MM.1S (cell line): ENCODE data around the gene THRB.

ENCODE experiments used
- DNase-seq: peaks from one replicate; pipeline ENCODE4 v3.0.0-alpha.2; 2015
- H2AFZ ChIP-seq: fragments of 300-600 bp; sonication (generic); 2 replicates; pipeline ENCODE4 v1.6.0; 2016; ENCODE audit warnings: antibody characterized with exemption, low read length
- H3F3A ChIP-seq: fragments of 300-600 bp; sonication (generic); 2 replicates; pipeline ENCODE4 v1.6.1; 2016; ENCODE audit warnings: mild to moderate bottlenecking, antibody characterized with exemption, low read length, moderate library complexity, mixed read lengths; ENCODE audit not compliant: insufficient read depth
- H3K27ac ChIP-seq: fragments of 300-600 bp; sonication (generic); 2 replicates; pipeline ENCODE4 v1.5.1; 2016; ENCODE audit warnings: mild to moderate bottlenecking, low read length
- H3K27me3 ChIP-seq: fragments of 300-600 bp; sonication (generic); replicated peaks from 2 replicates; pipeline ENCODE4 v1.6.0; 2016; ENCODE audit warnings: low read length; ENCODE audit not compliant: insufficient read depth
- H3K36me3 ChIP-seq: fragments of 300-600 bp; sonication (generic); replicated peaks from 2 replicates; pipeline ENCODE4 v1.6.1; 2016; ENCODE audit warnings: mild to moderate bottlenecking, low read length, mixed read lengths; ENCODE audit not compliant: insufficient read depth
- H3K4me1 ChIP-seq: fragments of 300-600 bp; sonication (generic); 2 replicates; pipeline ENCODE4 v1.6.1; 2016; ENCODE audit warnings: low read length, mixed read lengths
- H3K4me2 ChIP-seq: fragments of 300-600 bp; sonication (generic); 2 replicates; pipeline ENCODE4 v1.6.0; 2016; ENCODE audit warnings: low read depth, low read length
- H3K4me3 ChIP-seq: fragments of 300-600 bp; sonication (generic); 2 replicates; pipeline ENCODE4 v1.5.1; 2016; ENCODE audit warnings: low read length, mixed read lengths
- H3K79me2 ChIP-seq: fragments of 300-600 bp; sonication (generic); 2 replicates; pipeline ENCODE4 v1.6.1; 2016; ENCODE audit warnings: mixed run types, low read length, mixed read lengths
- H3K9ac ChIP-seq: fragments of 300-600 bp; sonication (generic); 2 replicates; pipeline ENCODE4 v1.6.1; 2016; ENCODE audit warnings: low read length, mixed read lengths
- H3K9me2 ChIP-seq: fragments of 300-600 bp; sonication (generic); replicated peaks from 2 replicates; pipeline ENCODE4 v1.6.1; 2016; ENCODE audit warnings: mild to moderate bottlenecking, low read length, mixed read lengths; ENCODE audit not compliant: insufficient read depth
- H3K9me3 ChIP-seq: fragments of 300-600 bp; sonication (generic); replicated peaks from 2 replicates; pipeline ENCODE4 v1.6.1; 2016; ENCODE audit warnings: mild to moderate bottlenecking, low read length, mixed read lengths; ENCODE audit not compliant: insufficient read depth
- H4K20me1 ChIP-seq: fragments of 300-600 bp; sonication (generic); 2 replicates; pipeline ENCODE4 v1.6.1; 2016; ENCODE audit warnings: mild to moderate bottlenecking, low read length, moderate library complexity, mixed read lengths; ENCODE audit not compliant: insufficient read depth
- EZH2 ChIP-seq: fragments of 300-600 bp; sonication (generic); optimal IDR thresholded peaks from 2 replicates; pipeline ENCODE3; 2017; ENCODE audit warnings: low read depth, mild to moderate bottlenecking, antibody characterized with exemption, low read length, mixed read lengths
- EZH2phosphoT487 ChIP-seq: fragments of 300-600 bp; sonication (generic); IDR thresholded peaks from 2 replicates; pipeline ENCODE4 v1.6.1; 2018; ENCODE audit warnings: antibody characterized with exemption, low read length
- TF ChIP-seq, protein P1 (sequence below): fragments of 300-600 bp; sonication (generic); IDR thresholded peaks from 2 replicates; pipeline ENCODE4 v1.5.1; 2016; ENCODE audit warnings: antibody characterized with exemption, low read length, mixed read lengths

Gene THRB

DNA sequence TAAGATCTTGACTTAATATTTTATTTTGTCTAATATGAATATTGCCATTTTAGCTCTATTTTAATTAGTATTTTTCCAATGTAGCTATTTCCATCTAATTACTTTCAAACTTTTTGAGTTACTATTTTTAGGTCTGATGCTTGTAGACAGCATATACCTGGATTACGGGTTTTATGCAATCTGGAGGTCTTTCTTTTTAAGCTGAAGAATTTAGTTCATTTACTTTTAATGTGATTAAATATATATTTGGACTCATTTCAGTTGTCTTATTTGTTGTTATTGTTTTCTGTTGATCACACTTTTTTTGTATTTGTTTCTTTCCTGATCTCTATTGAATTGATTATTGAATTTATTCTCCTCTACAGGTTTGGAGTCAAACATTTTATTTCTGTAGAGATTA lies 30.3 kb downstream of the THRB start:
- Histone ChIP-seq H3K9me3 (no peaks in the 10 kb centered on the region), H2AFZ (no peak overlapping the region), H3K79me2 (no peaks in the 10 kb centered on the region), H3K4me2 (no peak overlapping the region), H3K27ac (no peak overlapping the region), H3F3A (no peaks in the 10 kb centered on the region), H3K36me3 (no peaks in the 10 kb centered on the region), H3K27me3 (no peaks in the 10 kb centered on the region), H3K4me1 (no peaks in the 10 kb centered on the region), H4K20me1 (no peaks in the 10 kb centered on the region), H3K9ac (no peak overlapping the region), H3K4me3 (no peak overlapping the region), H3K9me2 (no peaks in the 10 kb centered on the region)
- no peak for DNase-seq
- TF ChIP-seq EZH2 (no peak), EZH2phosphoT487 (no peak)
- TF ChIP-seq, protein P1, sequence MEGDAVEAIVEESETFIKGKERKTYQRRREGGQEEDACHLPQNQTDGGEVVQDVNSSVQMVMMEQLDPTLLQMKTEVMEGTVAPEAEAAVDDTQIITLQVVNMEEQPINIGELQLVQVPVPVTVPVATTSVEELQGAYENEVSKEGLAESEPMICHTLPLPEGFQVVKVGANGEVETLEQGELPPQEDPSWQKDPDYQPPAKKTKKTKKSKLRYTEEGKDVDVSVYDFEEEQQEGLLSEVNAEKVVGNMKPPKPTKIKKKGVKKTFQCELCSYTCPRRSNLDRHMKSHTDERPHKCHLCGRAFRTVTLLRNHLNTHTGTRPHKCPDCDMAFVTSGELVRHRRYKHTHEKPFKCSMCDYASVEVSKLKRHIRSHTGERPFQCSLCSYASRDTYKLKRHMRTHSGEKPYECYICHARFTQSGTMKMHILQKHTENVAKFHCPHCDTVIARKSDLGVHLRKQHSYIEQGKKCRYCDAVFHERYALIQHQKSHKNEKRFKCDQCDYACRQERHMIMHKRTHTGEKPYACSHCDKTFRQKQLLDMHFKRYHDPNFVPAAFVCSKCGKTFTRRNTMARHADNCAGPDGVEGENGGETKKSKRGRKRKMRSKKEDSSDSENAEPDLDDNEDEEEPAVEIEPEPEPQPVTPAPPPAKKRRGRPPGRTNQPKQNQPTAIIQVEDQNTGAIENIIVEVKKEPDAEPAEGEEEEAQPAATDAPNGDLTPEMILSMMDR: no peak

DNA sequence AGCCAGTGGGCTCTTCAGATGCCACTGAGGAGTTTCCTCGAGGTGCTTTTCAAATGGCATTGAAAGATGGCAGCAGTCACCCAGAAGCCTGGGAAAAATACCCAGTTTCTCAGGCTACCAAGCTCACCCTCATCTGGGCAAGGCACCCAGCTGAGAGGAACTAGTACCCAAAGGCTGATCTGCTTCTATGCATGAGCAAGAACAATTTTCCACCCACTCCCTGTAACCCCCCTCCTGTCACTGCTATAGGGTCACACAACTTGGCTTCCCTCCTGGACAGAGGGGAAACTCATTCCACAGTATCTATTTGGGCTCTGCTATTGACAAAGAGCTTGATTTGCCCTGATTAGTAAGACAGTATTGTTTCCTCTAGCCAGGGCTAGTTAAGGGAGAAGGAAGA lies 31.9 kb downstream of the THRB start:
- Histone ChIP-seq H3K36me3 (no peaks in the 10 kb centered on the region), H3K4me2 (no peak overlapping the region), H3K9me3 (no peaks in the 10 kb centered on the region), H2AFZ (no peak overlapping the region), H3K9me2 (no peaks in the 10 kb centered on the region), H3K9ac (no peak overlapping the region), H3K79me2 (no peaks in the 10 kb centered on the region), H3K4me3 (no peak overlapping the region), H4K20me1 (no peaks in the 10 kb centered on the region), H3F3A (no peaks in the 10 kb centered on the region), H3K27me3 (no peaks in the 10 kb centered on the region), H3K4me1 (no peaks in the 10 kb centered on the region), H3K27ac (no peak overlapping the region)
- no peak for TF ChIP-seq EZH2
- TF ChIP-seq, protein P1: no peak
- TF ChIP-seq EZH2phosphoT487: no peak
- no peak for DNase-seq

- no peak for TF ChIP-seq EZH2
- no peak for TF ChIP-seq EZH2phosphoT487
- TF ChIP-seq, protein P1: no peak
Observed at GRCh38 chr3:24460974-24461373, 33.7 kb downstream of the THRB start.

More at GRCh38 chr3:24460974-24461373, 33.7 kb downstream of the THRB start:
- Histone ChIP-seq H3K36me3 (no peaks in the 10 kb centered on the region), H3K27ac (no peak overlapping the region), H3K27me3 (no peaks in the 10 kb centered on the region), H3K9ac (no peak overlapping the region), H2AFZ (no peak overlapping the region), H3F3A (no peaks in the 10 kb centered on the region), H3K79me2 (no peaks in the 10 kb centered on the region), H3K9me3 (no peaks in the 10 kb centered on the region), H3K4me1 (no peaks in the 10 kb centered on the region), H3K4me3 (no peak overlapping the region), H3K9me2 (no peaks in the 10 kb centered on the region), H3K4me2 (no peak overlapping the region), H4K20me1 (no peaks in the 10 kb centered on the region)
- DNase-seq: no peak
